Frontal cortex (tissue), 4 donors: Measurements from ENCODE around the gene DNM3. TPM values are rescaled to one million over a fixed set of nuclear protein-coding genes. Genes with fewer than 3 reads are reported as not detected.
"Not testable (repeated sequence)": the region's sequence is repeated elsewhere in the genome, so short reads cannot be mapped to it uniquely, and the experiment has no call there.

ENCODE experiments used
- DNase-seq, 2 donors: peaks; one replicate each; pipeline ENCODE4 v3.0.0; 2012; ENCODE audit warnings: low spot score in 2 of 2
- FAIRE-seq: peaks from 2 replicates; lab custom pipeline; 2012; peaks lifted over from hg19 to GRCh38; lab: Jason Lieb, UNC
- total RNA-seq: library from RNA; depleted of rRNA; stranded (reverse); fragments of >200 nt; gene quantifications from one replicate; pipeline ENCODE4 v1.2.3, GENCODE V29; 2014
- donor health status: control.
- donor health status: control.
- donor health status: control.

The DNM3 gene
- 76.2 TPM for total RNA-seq

DNA sequence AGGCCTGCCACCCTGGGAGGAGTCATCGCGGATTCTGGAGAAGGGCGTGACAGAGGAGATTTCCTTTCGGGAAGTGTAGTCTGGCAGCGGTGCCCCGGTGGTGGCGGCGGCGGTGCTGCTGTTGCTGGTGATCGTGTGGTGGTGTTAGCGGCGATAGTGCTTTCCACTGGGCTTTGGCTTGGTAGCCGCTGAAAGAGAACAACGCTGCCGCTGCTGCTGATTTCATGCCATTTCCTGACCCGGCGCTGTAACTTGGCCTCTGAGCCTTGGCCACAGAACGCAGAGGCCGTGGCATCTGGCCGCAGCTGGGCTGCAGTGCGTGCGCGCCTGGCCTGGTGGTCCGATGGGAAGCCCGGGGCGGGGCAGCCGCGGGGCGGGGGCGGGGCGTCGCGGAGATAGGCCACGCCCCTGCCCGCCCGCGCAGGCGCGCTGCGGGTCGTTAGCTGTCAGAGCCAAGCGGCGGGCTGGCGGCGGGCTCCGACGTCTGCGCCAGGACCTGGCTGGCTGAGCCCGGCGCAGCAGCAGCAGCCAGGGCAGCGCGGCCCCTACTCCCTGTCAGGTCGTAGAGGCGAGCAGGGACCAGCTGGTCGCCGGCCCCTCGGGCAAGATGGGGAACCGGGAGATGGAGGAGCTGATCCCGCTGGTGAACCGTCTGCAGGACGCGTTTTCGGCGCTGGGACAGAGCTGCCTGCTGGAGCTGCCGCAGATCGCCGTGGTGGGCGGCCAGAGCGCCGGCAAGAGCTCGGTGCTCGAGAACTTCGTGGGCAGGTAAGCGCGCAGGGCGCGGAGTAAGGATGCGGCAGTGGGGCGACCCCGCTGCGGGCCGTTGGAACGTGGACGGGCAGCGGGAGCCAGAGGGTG, at the start of gene DNM3:
TSS of gene DNM3 (plus strand) at position 449 of the 861 bp plus-strand sequence. CDS start at position 608, 159 bp downstream.
- FAIRE-seq (no peak), DNase-seq (peak; percentile 93)

GRCh38 chr1:171792656-171793369, 48.5 kb upstream of the DNM3 start:
- no peak for FAIRE-seq

GRCh38 chr1:171793636-171794035, 47.7 kb upstream of the DNM3 start:
- FAIRE-seq: no peak
- DNase-seq: no peak

More at GRCh38 chr1:171792656-171793369, 48.5 kb upstream of the DNM3 start:
- no peak for DNase-seq

DNA sequence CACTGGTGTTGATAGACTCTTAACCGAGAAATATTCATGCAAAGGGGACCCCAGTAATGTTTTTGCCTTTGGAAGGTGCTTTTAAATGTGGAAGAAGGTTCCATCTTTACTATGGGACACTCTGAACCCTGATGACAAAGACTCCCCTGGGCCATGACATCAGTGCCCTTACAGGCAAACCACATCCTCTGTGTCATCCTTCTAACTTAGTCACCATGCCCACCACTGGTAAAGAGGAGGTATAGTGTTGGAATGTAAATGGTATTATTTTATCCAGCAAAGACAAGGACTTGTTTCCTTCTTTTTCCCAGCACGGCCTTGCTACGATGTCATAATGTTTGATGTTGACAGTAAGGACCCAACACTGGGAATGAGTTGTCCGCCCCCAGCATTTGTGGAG, 47.2 kb upstream of the DNM3 start:
- FAIRE-seq (no peak), DNase-seq (no peak)

- DNase-seq (no peak), FAIRE-seq (no peak)
Observed at GRCh38 chr1:171796592-171796991, 44.7 kb upstream of the DNM3 start.

- FAIRE-seq (no peak), DNase-seq (no peak)
Observed at GRCh38 chr1:171798311-171798710, 43.0 kb upstream of the DNM3 start.

DNA sequence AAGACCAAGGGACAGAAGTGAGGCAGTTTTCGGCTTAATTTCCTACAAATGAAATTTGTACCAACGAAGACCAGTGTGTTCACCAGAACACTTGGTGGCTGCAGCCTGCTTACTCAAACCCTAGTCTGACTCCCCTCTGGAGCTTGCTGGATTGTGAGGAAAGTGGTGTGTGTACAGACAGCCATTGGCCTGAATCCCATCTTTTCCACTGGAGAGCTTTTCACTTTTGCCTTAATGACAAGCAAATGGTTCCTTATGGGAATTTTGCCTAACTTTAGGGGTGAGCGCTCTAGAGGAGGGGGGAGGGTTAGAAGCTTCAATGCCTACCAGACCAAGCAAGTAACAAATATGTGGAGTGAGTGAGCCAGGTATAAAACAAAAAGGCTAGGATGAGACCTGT, 42.5 kb upstream of the DNM3 start:
- FAIRE-seq (no peak), DNase-seq (no peak)

DNA sequence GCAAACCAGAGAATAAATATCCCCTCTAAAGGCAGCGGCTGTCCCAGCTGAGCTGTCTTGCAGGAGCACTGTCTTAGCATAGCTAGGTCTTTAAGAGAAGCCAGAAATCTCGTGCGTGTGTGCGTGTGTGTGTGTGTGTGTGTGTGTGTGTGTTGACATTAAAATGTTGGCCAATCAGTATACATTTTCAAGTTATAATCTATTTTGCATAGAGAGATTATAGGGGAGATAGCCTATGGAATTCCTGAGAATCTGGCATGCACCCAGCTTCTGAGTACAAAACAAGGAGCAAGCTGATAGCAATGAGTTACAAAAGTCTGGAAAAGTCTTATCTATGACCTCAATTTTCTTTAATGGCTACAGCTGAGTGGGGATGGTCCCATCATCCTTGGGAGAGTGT, 42.1 kb upstream of the DNM3 start:
- no peak for FAIRE-seq
- no peak for DNase-seq

DNA sequence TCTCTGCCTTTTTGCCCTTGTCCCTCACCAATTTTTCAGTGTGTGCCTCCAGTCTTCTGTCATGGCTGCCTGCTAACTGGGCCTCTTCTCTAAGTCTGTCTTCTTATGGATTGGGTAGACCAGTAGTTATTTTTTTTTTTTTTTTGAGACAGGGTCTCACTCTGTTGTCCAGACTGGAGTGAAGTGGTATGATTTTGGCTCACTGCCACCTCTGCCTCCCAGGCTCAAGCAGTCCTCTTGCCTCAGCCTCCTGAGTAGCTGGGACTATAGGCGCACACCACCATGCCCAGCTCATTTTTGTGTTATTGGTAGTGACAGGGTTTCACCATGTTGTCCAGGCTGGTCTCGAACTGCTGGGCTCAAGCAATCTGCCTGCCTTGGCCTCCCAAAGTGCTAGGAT, 41.6 kb upstream of the DNM3 start:
- DNase-seq, FAIRE-seq: not testable (repeated sequence)

- DNase-seq (no peak), FAIRE-seq (no peak)
Observed at GRCh38 chr1:171800342-171800741, 41.0 kb upstream of the DNM3 start.

- FAIRE-seq (no peak), DNase-seq (no peak)
Observed at GRCh38 chr1:171800851-171801250, 40.4 kb upstream of the DNM3 start.

- no peak for FAIRE-seq
- peak; percentile 26 to 54 for DNase-seq
Observed at GRCh38 chr1:171801487-171801891, 39.8 kb upstream of the DNM3 start.

DNA sequence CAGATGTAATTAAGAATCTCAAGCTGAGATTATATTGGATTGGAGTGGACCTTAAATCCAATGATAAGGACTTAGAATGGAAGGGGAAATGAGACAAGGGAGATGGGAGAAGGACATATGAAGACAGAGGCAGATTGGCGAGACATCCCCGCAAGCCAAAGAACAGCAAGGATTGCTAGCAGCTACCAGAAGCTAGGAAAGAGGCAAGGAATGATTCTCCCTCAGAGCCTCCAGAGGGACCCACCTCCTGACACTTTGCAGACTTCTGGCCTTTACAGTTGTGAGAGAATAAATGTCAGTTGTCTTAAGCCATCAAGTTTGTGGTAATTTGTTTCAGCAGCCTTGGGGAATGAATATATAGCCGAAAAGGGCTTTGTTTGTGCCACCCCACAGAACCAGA, 39.1 kb upstream of the DNM3 start:
- FAIRE-seq: no peak
- DNase-seq: no peak

GRCh38 chr1:171803045-171803444, 38.3 kb upstream of the DNM3 start:
- DNase-seq: no peak
- FAIRE-seq: no peak

DNA sequence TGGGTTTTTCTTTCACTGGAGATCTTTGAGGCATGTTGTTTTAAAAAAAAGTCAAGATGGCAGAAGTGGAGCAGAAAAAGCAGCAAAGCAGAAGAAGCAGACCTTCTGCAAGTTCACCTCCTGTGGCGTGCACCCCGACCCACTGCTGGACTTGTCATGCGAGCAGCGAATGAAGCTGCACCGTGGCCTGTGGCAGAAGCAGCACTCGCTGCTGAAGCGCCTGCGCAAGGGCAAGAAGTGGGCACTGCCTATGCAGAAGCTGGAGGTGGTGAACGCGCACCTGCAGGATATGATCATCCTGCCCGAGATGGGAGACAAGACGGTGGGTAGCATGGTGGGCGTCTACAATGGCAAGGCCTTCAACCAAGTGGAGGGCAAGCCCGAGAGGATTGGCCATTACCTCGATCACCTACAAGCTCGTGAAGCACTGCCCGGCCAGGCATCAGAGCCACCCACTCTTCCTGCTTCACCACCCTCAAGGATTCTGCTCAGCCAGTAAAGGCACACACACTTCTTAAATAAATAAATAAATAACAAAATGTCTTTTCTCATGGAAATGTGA, 37.8 kb upstream of the DNM3 start:
- no peak for FAIRE-seq
- no peak for DNase-seq

- DNase-seq (no peak), FAIRE-seq (no peak)
Observed at GRCh38 chr1:171805395-171806115, 35.7 kb upstream of the DNM3 start.

- DNase-seq: no peak
- FAIRE-seq: no peak
Observed at GRCh38 chr1:171807556-171807955, 33.7 kb upstream of the DNM3 start.

GRCh38 chr1:171809834-171810233, 31.5 kb upstream of the DNM3 start:
- no peak for DNase-seq
- no peak for FAIRE-seq

DNA sequence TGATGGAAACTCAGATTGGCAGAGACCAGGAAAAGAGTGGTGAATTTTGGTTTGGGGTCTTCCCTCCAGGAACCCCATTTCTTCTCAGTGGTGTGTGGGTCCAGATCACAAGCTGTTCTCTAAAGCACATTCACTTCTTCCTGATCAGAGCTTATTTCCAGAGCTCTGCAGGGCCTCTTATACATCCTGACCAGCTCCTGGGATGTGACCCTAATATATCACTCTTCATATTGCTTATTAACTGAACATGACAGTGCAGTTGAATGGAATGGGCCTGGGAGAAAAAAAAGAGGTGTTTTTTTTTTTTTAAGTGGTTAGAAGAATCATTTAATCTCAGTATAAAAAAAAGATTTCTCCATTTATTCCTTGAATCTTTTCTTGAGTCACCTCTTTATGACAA, 29.6 kb upstream of the DNM3 start:
- FAIRE-seq: no peak
- DNase-seq: no peak

- FAIRE-seq (no peak), DNase-seq (no peak)
Observed at GRCh38 chr1:171814692-171815091, 26.6 kb upstream of the DNM3 start.
